EH (cell line): ENCODE data around the gene H3-3A.

Experiments
- DNase-seq: peaks from one replicate; pipeline ENCODE4 v3.0.0-alpha.2; 2015; ENCODE audit warnings: low read depth

Gene H3-3A

DNA sequence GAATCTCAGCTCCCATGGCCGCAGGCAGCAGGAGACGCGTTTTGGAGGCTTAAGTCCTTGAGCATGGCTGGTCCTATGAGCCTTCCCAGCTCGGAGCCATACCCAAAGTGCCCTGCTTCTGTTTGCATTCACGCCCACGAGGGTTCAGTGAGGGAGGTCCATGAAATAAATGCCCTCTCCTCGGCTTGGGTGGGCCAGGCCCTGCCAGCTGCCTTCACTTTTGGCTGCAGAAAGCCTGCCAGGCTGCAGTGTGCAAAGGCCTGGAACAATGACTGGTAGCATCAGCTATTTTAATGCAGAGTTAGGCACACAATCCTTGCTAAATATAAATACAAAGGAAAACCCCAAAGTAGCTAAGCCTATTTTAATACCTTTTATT is 49.4 kb downstream of the H3-3A start:
- no peak for DNase-seq

DNA sequence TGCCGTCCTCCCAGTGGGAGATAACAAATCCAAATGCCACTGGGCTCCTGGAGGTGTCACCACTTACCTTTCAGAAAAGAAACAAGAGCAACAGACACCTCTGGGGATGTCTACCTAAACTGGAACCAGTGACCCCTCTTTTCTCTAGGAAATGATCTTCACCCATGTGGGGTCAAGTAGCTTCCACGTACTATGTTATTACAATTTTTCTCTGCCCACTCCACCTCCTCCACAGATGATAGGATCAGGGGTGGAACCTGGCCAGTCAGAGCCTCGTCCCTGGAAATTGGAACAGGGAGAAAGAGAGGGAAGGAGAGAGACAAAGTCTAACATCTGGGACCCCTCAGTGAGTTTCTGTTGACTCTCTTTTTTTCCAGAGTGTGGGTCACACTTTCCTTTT is 50.1 kb downstream of the H3-3A start:
- no peak for DNase-seq

DNA sequence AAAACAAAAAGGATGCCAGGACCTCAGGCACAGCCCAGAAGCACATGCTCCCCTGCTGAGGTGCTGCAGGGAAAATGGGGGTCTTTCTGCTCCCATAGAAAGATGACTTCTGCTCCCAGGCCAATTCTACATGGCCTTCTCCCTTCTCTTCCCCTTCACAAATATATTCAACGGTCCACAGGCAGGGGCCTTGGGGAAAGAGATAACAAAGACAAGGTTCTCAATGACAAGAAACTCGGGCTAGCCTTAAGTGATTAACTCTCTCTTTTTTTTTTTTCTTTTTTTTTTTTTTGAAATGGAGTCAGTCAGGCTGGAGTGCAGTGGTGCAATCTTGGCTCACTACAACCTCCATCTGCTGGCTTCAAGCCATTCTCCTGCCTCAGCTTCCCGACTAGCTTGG is 54.2 kb downstream of the H3-3A start:
- no peak for DNase-seq

DNA sequence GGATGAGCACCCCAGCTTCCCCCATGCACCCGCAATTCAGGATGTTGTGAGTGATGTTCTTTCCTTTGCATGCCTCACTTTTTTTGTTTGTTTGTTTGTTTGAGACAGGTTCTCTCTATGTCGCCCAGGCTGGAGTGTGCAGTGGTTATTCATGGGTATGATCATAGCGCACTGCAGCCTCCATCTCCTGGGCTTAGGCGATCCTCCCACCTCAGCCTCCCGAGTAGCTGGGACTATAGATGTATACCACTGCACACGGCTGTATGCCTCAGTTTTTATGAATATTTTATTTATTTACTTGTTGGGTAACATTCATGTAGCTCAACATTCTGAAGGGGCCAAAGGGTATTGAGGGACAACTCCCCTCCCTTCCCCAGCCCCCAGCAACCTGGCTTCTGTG is 54.8 kb downstream of the H3-3A start:
- DNase-seq = no peak

DNA sequence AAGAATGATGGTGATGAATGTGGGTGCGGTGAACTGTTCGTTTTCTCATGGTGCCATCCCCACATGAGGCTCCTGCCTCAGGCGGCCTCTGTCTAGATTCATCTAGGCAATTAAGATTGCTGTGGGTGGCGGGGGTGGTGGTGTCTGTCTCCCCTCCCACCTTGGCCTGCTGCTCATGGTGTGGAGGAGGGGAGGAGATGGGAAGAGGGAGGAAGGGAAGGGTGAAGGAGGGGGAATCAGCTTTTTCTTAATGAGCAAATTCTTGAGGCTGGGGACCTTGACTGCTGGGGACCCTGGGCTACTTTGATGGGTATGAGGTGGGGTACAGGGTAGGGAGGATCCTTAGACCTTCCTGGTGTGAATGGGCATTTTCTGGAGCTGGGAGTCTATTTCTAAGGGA is 55.8 kb downstream of the H3-3A start:
- DNase-seq = no peak

DNA sequence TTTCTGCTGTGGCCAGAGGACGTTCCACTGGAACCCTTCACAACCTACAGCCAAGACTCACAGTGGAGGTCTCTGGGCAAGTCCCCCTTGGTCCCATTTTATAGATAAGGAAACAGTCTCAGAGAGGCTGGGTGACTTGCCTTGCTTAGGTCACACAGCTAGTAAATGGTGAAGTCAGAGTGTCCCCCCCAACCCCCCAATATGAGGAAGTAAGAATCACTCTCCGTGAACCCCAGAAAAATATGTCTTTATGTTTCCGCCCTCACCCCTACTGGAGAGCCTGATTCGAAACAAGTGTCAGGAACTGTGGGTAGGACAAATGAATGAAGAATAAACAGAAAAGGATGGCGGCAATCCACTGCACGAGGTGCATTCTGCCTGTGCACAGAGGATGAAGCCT is 56.7 kb downstream of the H3-3A start:
- no peak for DNase-seq

DNA sequence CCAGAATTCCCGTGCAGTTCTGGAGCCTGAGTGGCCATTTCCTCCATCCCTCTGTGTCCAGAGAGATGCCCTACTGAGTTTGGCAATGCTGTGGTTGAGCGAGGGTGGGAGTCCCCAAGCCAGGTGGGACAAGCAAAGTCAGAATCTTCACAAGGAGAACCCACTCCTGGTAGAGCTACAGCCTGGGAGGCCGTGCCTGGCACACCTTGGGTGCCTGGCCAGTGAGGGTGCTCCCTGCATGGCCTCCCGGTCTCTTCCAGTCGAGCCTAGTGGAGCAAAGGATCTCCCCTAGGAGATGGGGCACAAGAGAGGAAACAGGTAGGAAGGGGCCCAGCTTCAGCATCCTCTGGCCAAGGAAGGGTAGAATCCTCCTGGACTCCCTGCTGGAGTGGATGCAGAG is 57.9 kb downstream of the H3-3A start:
- no peak for DNase-seq

DNA sequence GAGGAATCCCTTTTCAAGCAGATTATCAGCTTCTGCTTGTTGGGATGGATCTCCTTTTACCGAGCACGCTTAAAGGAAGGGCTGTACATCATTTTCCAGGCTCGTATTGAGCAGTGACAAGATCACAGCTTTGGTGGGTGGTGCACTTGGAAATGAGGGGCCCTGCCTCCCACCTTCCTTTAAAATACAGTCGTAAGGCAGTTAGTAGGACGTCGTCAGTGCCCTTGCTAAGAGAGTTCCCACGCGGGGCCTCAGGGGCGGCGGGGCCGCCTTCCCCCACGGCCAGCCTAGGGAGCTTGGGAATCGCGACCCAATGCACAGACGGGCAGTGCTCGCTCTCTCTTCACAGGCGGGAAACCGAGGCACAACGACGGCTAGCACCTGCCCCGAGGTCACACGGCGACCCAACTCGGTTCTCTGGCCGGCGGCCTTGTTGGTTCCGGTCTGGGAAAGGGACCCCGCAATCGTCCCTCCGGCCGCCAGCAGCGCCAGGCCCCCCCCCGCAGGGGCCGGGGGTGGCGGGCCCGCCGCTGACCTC is 58.6 kb downstream of the H3-3A start:
- no peak for DNase-seq
